ENCODE results near the gene LANCL2.

LANCL2 gene

DNA sequence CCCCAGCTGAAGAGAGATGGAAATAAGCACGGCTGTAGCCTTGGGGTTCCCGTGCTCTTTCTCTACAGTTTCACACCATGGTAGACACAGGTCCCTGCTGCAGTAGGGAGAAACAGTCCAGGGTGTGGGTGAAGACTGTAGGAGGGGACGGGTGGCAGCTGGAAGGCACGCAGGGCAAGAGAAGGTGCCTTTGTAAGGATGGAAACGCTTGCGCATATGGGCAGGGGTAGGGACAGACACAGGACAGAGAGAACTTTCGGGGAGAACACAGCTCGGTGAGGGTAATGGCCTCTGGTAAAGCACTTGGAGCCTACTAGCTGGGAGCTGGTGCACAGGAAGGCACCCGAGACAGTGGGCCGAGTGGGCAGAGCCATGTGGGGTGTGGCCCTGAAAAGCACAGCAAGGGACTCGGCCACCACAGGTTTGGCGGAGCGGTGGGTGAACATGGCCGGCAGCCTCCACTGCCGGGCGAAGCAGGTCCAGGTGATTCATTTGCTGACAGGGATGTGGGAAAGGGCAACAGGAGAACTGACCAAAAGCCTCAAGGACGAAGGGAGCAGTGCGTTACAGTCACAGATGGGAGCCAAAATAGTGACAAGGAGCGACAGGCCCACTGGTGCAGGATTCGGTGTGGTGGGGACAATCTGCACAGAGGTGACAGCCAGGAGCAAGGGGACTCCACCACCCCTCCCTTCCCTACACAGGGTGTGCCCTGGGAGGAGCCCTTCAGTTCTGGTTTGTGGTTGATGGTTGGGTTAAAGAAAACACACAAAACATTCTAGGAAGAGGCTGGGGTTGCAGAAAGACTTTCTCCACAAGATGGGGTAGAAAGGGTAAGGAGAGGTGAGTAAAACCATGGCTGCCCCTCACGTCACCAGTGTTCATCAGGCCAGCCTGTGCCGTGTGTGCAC, 110.1 kb downstream of the LANCL2 start:
- Histone ChIP-seq H3K27me3 (ENCODE audit: low read depth, low read length) (no peaks in the 10 kb centered on the region), H3K36me3 (ENCODE audit: control insufficient read depth in 1 of 2, insufficient read depth in 2 of 2, low read length in 2 of 2) (peaks cover 0 to 6% of the 10 kb centered on the region in 2 donors), H3K4me3 (ENCODE audit: low read depth in 1 of 2, low read length in 2 of 2) (no peak overlapping the region), H3K27ac (ENCODE audit: low read length) (no peak overlapping the region), H3K4me1 (ENCODE audit: control insufficient read depth in 1 of 2, insufficient read depth in 2 of 2, low read length in 2 of 2) (peaks cover 0 to 4% of the 10 kb centered on the region in 2 donors), H3K9me3 (ENCODE audit: control insufficient read depth in 1 of 2, low read length in 2 of 2) (no peaks in the 10 kb centered on the region)

DNA sequence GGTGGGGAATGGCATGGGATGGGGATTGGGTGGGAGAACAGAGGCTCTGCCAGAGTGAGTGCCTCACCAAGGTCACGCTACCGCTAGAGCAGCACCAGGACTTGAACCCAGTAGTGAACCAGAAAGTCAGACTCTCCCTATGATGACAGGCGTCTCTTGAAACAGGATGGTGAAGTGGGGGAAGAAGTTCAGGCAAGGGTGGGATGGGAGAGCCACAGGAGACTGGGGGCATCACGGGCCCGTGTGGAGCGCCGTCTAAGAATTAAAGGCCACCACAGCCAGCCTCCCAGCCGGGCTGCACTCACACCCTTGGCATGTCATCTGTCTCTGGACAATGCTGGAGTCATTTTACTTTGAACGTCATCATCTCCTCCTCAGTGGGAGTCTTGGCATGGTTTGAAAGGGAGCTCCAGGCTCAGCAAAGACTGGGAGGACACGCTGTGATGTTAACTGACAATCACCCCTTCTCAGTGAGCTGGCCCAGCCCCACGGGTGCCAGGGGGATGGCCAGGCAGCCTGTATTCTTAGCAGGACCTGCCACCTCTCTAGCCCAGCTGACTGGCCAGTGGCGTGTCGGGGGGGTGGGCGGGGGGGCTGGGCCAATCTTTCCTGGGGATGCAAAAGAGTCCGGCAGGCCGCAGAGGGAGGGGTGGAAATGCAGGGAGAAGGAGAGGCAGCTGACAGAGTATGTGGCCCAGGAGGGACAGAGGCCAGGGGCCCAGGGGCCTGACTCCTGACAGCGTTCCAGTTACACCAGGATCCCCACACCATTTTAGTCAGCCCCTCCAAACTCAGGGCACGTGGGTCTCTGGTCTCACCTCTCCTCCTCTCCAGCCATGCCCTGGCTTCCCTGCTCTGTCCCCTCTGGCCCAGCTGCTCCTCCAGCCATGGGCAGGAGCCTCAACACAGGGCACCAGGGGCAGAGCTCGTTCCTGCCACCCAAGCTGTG, 111.0 kb downstream of the LANCL2 start:
- no peak overlapping the region for H3K4me3 ChIP-seq (ENCODE audit: low read depth in 1 of 2, low read length in 2 of 2)
- H3K27me3 ChIP-seq (ENCODE audit: low read depth, low read length): no peaks in the 10 kb centered on the region
- H3K27ac ChIP-seq (ENCODE audit: low read length): no peak overlapping the region
- H3K36me3 ChIP-seq (ENCODE audit: control insufficient read depth in 1 of 2, insufficient read depth in 2 of 2, low read length in 2 of 2): peaks cover 0 to 6% of the 10 kb centered on the region in 2 donors
- no peaks in the 10 kb centered on the region for H3K9me3 ChIP-seq (ENCODE audit: control insufficient read depth in 1 of 2, low read length in 2 of 2)
- H3K4me1 ChIP-seq (ENCODE audit: control insufficient read depth in 1 of 2, insufficient read depth in 2 of 2, low read length in 2 of 2): peaks cover 0 to 4% of the 10 kb centered on the region in 2 donors

DNA sequence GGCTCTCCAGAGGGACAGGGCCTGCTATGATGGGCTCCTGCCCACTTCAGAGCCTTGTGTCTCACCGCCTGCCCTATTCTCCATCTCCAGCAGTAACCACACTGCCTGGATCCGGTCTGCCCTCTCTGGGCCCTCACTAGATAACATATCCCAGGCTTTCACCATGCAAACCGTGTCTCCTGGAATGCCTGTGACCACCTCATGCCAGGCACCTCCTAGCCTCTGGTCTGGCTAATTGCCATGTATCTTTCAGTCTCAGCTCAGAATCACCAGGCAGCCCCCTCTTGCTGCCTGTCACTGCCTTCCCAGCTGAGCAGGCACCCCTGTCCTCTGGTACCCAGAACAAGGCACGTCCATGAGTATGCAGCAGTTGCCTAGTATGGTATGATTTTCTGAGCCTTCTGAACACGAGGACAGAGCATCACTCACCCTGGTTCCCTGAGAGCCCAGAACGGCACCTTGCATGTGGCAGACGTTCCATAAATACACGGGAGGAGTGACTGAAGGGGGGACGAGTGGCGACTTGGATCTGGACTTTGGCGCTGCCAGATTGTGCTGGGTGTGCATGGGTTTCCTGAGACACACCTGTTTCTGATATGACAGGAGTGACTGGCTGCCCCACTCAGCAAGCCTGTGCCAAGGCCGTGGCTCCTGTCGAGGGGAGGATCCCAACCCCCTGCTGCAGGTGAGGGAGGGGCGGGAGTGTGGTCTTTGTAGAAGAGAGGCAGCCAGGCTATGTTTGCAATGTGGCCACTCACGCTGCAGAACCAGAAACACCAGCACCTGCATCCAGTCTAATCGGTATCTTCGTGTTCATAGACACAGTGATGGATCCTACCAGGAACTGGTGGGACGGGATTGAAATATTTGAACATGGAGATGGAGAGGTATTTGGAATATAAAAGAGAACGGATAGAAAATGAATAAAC, 112.0 kb downstream of the LANCL2 start:
- Histone ChIP-seq H3K4me3 (ENCODE audit: low read depth in 1 of 2, low read length in 2 of 2) (no peak overlapping the region), H3K4me1 (ENCODE audit: control insufficient read depth in 1 of 2, insufficient read depth in 2 of 2, low read length in 2 of 2) (peaks cover 0 to 4% of the 10 kb centered on the region in 2 donors), H3K36me3 (ENCODE audit: control insufficient read depth in 1 of 2, insufficient read depth in 2 of 2, low read length in 2 of 2) (peaks cover 0 to 6% of the 10 kb centered on the region in 2 donors), H3K27ac (ENCODE audit: low read length) (no peak overlapping the region), H3K9me3 (ENCODE audit: control insufficient read depth in 1 of 2, low read length in 2 of 2) (no peaks in the 10 kb centered on the region), H3K27me3 (ENCODE audit: low read depth, low read length) (no peaks in the 10 kb centered on the region)

GRCh38 chr7:55477781-55478374, 112.7 kb downstream of the LANCL2 start:
- H3K4me3 ChIP-seq (ENCODE audit: low read depth in 1 of 2, low read length in 2 of 2): no peak overlapping the region
- H3K9me3 ChIP-seq (ENCODE audit: control insufficient read depth in 1 of 2, low read length in 2 of 2): no peaks in the 10 kb centered on the region
- no peaks in the 10 kb centered on the region for H3K27me3 ChIP-seq (ENCODE audit: low read depth, low read length)
- H3K4me1 ChIP-seq (ENCODE audit: control insufficient read depth in 1 of 2, insufficient read depth in 2 of 2, low read length in 2 of 2): peaks cover 0 to 4% of the 10 kb centered on the region in 2 donors
- no peak overlapping the region for H3K27ac ChIP-seq (ENCODE audit: low read length)
- peaks cover 0 to 6% of the 10 kb centered on the region in 2 donors for H3K36me3 ChIP-seq (ENCODE audit: control insufficient read depth in 1 of 2, insufficient read depth in 2 of 2, low read length in 2 of 2)

GRCh38 chr7:55478700-55479099, 113.6 kb downstream of the LANCL2 start:
- Histone ChIP-seq H3K27ac (ENCODE audit: low read length) (no peak overlapping the region), H3K4me1 (ENCODE audit: control insufficient read depth in 1 of 2, insufficient read depth in 2 of 2, low read length in 2 of 2) (peaks cover 0 to 4% of the 10 kb centered on the region in 2 donors), H3K36me3 (ENCODE audit: control insufficient read depth in 1 of 2, insufficient read depth in 2 of 2, low read length in 2 of 2) (peaks cover 0 to 6% of the 10 kb centered on the region in 2 donors), H3K9me3 (ENCODE audit: control insufficient read depth in 1 of 2, low read length in 2 of 2) (no peaks in the 10 kb centered on the region), H3K4me3 (ENCODE audit: low read depth in 1 of 2, low read length in 2 of 2) (no peak overlapping the region), H3K27me3 (ENCODE audit: low read depth, low read length) (no peaks in the 10 kb centered on the region)

- peaks cover 0 to 4% of the 10 kb centered on the region in 2 donors for H3K4me1 ChIP-seq (ENCODE audit: control insufficient read depth in 1 of 2, insufficient read depth in 2 of 2, low read length in 2 of 2)
- no peaks in the 10 kb centered on the region for H3K27me3 ChIP-seq (ENCODE audit: low read depth, low read length)
- H3K4me3 ChIP-seq (ENCODE audit: low read depth in 1 of 2, low read length in 2 of 2): no peak overlapping the region
- no peaks in the 10 kb centered on the region for H3K9me3 ChIP-seq (ENCODE audit: control insufficient read depth in 1 of 2, low read length in 2 of 2)
- peaks cover 7 to 16% of the 10 kb centered on the region in 2 donors for H3K36me3 ChIP-seq (ENCODE audit: control insufficient read depth in 1 of 2, insufficient read depth in 2 of 2, low read length in 2 of 2)
- H3K27ac ChIP-seq (ENCODE audit: low read length): no peak overlapping the region
Measured at GRCh38 chr7:55481155-55481554, 116.0 kb downstream of the LANCL2 start.

DNA sequence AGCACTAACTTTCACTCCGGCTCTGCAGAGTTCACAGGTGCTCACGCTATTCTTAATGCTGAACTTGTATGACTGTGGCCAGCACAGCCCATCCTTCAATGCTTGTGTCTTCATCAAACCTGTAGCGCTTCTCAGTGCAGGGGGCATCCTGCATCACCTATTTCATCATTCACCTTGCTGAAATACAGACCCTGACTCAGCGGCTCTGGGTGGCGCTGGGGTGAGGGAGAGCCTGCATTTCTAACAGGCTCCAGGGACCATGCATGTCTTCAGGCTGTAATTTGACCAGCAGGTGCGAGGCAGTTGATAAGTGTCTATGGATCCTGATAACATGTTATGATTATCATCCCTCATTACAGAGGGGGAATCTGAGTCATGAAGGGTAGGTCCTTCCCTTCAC, 117.9 kb downstream of the LANCL2 start:
- Histone ChIP-seq H3K27ac (ENCODE audit: low read length) (no peak overlapping the region), H3K4me3 (ENCODE audit: low read depth in 1 of 2, low read length in 2 of 2) (no peak overlapping the region), H3K9me3 (ENCODE audit: control insufficient read depth in 1 of 2, low read length in 2 of 2) (no peaks in the 10 kb centered on the region), H3K36me3 (ENCODE audit: control insufficient read depth in 1 of 2, insufficient read depth in 2 of 2, low read length in 2 of 2) (peaks cover 13 to 19% of the 10 kb centered on the region in 2 donors), H3K4me1 (ENCODE audit: control insufficient read depth in 1 of 2, insufficient read depth in 2 of 2, low read length in 2 of 2) (peaks cover 0 to 4% of the 10 kb centered on the region in 2 donors), H3K27me3 (ENCODE audit: low read depth, low read length) (no peaks in the 10 kb centered on the region)

All from muscle layer of duodenum (tissue), 2 donors.